NCI-H774 (cell line): ENCODE data around the gene CASP4.
"Not testable (repeated sequence)": the region's sequence is repeated elsewhere in the genome, so short reads cannot be mapped to it uniquely, and the experiment has no call there.

Source experiments
- DNase-seq: peaks from one replicate; lab custom pipeline; 2025; lab: John Stamatoyannopoulos, UW

The CASP4 gene

DNA sequence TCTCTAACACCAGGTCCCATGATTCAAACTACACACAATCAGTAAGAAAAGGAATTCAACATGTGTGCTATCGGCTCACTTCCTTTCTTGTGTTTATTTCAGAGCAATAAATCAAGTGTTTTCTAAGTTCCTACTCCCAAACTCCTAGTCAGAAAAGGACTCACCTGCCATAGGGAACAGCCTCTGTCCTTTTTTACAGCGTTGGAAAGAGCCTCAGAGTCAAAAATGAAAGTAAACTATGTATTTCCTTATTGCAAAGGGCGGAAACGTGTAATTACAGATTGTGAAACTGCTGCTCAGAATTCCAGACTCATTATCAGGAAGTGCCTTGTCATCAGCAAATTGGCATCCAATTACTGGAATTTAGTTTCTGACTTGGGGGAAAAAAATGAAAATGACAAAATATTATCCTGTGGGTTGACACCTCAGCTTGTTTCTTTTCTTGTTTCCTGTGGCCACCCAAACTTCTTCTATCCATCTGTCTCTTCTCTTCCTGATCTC lies at the start of gene CASP4:
Gene CASP4 (minus strand): TSS at position 220 of the 501 bp plus-strand sequence. CDS start 49 bp downstream, at position 171.
- peak; percentile 78 for DNase-seq

DNA sequence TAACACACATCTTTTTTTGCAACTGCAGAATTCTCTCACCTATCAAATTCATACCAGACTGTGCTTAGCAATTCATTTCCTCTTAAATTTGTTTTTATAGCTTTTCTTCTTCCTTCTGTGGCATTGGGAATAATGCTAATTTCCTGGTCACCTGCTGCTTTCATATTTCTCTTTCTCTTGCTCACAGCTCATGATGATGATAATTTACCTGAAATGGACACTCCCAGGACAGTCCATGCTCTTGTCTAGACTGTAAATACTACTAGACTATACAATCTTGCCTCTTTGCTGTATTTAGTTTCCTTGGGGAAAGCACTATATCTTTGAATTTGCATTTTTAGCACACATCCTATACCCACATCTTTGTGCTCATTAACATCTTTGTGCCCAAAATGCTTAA lies 39.1 kb upstream of the CASP4 start:
- DNase-seq = no peak

DNA sequence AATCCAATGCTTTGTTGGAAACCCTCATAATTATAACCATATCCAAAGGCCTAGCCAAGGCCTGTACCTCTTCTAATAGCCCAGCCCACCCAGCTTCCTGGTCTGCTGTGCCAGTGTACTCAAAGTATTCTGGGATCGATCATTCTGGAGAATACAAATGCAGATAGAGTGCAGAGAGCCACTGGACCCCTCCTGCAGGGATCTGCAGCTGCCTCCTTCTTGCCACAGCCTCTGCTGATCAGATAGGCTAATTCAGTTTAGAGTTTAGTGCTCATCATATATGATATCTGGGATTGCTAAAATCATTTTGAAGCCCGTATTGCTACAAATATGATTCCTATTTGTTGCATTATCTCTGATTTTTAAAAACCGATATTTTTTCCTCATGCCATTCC lies 37.1 kb upstream of the CASP4 start:
- no peak for DNase-seq

DNA sequence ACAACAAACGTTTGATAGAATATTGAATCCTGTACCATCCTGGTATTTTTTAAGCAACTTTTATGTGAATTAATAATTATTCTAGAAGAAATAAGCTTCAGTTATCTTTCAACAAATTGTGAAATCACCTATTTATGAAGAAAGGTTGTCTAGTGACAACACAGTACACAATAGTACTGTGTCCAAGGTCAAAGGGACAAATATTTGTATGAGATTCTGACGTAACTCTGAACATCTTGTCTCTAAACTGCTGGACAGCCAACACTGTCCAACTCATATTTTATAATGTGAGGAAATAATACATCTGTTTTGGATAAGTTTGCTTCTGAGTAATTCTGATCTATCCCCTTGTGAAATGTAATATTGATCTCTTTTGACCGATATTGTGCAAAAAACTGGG lies 35.6 kb upstream of the CASP4 start:
- no peak for DNase-seq

DNA sequence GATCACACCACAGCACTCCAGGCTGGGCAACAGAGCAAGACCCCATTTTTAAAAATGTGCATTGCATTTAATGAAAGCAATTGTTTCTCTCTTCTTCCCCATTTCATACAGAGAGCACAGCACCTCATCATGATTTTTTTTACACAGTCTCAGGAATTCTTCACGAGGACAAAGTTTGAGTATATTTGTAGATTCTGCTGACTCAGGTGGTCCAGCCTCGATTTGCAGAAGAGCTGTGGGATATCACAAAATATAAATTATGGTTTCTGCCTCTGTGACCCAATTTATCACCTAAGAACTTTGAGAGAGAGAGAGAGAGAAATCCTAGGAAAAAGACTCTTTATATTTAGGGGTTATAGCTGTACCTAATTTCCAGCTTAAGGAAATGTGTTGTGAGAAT lies 34.8 kb upstream of the CASP4 start:
- DNase-seq = no peak

DNA sequence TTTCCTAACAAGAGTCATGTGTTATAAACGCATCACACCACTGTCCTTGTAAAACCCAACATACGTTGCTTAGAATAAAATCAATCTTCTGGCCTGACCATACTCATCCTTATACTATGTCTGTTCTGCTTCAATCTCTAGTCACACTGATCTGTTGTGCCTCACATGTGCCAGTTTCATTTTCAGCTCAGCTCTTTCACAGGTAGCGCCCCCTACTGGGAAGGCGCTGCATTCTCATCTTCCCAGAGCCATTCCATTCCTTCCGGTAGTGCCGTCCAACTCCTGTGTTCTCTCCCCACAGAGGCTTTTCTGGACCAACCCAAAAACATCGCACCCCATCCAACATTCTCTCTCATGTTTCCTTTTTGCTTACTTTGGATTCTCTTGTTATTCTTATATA lies 32.4 kb upstream of the CASP4 start:
- DNase-seq = no peak

DNA sequence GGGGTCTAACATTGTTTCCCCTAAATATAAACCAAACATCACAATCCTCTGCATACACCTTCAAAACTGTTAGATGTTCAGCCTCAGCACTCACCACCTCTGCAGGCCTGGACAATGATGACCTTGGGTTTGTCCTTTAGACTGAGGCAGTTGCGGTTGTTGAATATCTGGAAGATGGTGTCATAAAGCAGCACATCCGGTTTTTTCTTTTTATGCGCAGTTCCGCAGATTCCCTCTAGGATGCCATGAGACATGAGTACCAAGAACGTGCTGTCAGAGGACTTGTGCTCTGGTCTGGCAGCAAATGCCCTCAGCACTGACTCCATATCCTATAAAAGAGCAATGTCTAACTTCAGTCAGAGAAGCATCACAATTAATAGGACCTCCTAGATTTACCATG lies 31.8 kb upstream of the CASP4 start:
- DNase-seq = no peak

DNA sequence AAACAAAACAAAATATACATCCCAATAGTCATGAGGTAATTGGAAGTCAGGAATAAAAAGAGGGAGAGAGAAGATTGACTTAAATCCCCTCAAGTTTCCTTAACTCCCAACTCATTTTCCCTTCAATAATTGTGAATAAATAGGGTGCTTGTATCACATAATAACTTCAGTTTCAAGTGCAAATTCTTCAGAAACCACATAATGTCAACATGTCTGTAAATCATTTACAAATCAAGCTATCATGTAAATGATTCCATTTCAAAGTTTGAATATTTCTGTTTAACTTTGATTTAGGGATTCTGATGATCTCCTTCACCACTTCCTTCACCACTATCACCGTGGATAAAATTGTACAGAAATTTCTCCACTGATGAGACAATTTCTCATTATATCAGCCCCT lies 31.3 kb upstream of the CASP4 start:
- no peak for DNase-seq

DNA sequence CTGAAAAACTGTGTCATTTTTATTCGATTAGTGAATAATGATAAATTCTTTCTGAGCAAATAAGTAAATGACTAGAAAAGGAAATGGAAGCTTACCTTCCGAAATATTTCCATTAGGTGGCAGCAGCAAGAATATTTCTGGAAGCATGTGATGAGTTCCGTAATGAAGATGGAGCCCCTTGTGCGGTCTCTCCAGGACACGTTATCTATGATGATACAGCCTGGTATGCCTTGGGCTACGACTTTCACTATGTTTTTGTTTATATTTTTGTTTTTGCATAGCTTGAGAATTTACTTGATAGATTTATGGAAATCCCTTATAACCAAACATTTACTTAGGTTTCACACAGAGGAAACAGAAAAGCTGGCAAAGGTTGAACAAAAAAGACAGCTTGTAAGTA lies 28.9 kb upstream of the CASP4 start:
- DNase-seq = no peak

DNA sequence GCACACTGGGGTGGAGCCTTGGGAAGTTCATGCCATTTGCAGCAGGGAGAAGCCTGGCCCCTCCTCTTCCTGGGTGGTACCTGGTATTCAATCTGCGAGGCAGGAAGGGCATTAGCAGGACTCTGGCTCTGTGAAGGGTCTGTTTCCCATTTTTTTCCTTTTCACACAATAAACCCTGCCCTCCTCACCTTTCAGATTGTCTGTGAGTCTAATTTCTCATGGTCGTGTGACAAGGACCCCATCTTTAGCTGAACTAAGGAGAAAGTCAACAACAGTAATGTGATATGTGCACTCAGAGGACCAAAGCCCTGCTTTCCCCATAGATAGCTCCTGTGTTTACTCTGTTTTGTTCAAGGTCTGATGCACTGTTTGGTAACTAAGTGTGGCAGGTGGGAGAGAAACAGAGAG lies 26.6 kb upstream of the CASP4 start:
- DNase-seq = peak; percentile 84

DNA sequence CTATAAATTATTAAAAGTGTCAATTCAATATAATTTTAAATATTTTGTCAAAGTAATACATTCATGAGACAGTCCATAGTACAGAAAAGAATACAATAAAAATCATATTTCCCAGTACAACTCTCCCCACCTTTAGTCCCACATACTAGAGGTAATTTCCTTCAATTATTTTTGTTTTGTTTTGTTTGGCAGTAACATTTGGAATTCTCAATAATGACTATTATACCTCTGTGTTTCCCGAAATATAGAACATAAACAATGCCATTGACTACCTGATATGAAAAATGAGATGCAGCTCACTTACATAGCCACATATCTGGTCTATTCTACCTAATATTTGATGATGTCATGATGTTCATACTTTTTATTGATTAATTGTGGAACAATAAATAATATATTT lies 24.4 kb upstream of the CASP4 start:
- DNase-seq = no peak

DNA sequence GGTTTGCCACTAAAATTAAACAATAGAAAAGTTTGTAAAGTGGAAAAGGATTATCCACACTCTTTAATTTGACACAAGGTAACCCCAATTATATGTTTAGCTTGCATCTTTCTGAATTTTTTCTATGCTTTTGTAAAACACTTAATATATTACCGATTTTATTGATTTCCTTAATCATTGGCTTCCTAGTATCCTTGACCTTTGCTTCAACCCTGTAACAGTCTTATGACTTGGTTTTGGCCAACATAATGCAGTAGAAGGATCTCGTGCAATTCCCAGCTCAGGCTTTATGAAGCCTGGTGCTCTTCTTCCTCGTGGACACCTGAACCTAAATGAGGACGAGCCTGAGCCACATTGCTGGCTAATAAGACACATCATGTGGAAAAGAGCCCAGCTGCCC lies 23.6 kb upstream of the CASP4 start:
- no peak for DNase-seq

DNA sequence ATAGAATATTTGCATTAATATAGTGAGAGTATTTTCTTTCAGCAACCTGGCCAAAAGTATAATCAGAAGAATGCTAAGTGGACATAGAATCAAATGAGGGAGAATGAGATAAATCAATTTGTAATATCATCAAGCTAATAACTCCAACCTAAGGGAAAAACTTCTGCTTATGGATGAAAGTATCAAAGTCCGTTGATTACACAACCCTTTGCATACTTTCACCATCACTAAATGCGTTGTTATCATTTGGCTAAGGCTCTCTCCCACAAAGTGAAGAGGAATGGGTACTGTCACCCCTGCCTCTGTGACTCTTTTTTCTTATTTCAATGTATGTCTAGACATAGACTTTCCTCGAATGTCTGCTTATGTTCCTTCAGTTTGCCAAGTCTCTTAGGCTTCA lies 16.4 kb upstream of the CASP4 start:
- no peak for DNase-seq

DNA sequence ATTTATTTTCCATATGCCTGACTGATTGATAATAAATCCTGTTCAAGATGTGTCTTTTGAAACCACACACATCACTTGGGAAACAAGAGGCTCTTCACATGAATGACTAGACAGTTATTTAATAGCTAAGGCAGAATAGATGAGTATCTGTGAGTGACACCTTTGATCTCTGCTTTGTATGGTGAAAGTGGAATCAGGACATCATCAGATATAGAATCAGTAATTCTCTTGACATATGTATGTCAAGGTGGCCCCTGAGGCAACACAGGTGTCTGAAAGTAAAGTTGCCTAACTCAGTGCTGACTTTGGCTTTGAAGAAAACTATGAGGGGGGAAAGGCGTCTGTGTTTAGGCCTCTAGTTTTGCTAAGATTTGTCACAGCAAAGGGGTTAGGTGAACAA lies 11.5 kb upstream of the CASP4 start:
- DNase-seq = no peak

DNA sequence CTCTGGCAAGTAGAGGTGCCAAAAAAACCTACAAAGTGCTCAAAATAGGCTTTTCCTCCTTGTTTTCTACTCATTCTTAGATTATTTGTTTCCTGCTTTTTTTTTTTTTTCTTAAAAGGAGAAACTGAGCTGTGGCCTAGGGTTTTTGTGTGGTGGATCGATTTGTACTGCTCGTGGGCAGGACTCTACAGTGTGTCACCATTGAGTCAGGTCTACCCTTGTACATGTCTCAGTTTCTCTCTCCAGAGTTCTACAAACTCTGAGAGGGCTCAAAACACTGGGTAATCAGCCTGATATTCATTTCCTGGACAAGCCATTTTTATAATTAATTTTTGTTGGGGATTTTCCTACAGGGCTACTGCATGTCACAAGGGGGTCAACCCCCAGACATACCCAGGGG lies 5.2 kb upstream of the CASP4 start:
- no peak for DNase-seq

DNA sequence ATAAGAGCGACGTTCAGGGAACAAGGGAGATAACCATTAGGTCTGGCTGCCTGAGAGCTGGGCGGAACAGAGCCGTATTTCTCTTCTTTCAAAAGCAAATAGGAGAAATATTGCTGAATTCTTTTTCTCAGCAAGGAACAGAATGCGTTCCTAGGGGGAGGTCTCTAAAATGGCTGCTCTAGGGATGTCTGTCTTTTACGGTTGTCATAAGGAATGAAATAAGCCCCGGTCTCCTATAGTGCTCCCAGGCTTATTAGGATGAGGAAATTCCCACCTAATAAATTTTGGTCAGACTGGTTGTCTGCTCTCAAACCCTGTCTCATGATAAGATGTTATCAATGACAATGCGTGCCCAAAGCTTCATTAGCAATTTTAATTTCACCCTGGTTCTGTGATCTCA lies 4.5 kb upstream of the CASP4 start:
- DNase-seq = not testable (repeated sequence)

DNA sequence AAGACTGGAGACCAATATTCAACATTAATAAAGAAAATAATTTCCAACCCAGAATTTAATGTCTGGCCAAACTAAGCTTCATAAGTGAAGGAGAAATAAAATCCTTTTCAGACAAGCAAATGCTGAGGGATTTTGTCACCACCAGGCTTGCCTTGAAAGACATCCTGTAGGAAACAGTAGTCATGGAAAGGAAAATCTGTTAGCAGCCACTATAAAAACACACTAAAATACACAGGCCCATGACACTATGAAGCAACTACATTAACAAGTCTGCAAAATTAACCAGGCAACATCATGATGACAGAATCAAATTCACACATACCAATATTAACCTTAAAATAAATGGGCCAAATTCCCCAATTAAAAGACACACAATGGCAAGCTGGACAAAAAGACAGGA lies 2.4 kb upstream of the CASP4 start:
- DNase-seq = no peak

DNA sequence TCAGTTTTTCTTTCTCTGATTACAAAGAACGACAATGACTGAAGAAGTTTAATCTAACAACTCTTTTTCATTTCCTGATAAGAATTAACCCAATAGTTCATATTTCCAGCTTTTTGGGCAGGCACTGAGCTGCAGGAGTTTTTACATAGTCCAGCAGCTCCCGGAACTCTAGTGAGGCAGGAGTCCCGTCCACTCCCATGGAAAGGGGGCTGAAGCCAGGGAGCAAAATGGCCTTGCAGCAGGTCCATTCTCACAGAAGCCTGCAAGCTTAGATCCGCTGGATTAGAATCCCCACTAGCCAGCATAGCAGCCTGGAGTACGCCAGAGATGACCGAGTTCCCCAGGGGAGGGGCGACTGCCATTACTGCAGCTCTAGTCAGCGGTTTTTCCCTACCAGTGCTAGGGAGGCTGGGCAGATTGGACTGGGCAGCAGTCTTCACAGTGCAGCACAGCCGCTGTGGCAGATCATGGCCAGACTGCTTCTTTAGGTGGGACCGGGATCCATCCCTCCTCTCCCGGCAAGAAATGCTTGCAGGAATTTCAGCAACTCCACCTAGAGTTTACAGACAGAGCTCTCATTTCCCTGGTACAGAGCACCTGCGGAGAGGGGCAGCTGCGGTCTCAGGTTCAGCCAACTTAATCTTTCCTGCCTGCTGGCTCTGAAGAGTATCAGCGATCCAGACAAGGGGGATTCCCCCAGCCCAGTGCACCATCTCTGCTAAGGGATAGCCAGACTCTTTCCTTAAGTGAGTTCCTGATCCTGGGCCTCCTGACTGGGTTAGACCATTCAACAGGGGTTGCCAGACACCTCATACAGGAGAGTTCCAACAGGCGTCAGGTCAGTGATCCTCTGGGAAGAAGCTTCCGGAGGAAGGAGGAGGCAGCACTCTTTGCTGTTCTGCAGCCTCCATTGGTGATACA lies 742 bp upstream of the CASP4 start:
- peak; percentile 53 for DNase-seq

DNA sequence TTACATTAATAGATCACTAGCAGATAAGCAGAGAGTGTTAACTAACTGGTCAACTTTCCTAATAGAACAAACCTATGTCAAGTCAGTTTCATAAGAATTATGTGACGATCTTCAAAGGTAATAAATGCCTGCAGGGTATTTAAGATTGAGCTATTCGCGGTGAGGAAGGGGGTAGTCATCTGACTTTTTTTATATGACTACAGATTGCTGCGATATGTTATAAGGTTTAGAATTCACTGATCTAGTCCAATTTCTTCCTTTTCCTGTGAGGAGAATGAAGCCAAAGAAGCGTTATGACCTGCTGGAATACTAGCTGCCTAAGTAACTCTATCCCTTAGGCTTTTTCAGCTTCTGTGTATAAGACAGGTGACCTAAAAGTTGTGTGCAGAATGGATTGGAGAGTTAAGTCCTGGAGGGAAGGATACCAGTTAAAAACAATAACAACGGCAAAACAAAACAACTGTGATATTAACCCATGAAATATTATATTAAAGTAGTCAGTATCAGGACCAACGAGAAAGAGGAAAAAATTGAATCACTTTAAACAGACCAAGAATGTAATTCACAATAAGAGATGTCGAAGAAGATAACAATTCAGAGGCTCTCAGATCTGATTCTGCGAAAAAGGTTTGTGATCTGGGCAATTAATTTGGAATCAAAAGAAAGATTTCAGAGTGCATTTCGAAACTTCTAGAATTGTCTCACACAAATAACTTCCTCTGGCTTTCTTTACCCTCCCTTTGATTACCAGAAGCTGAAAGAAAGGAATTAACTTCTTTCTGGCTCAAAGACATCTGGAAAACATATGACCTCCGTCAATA lies 630 bp downstream of the CASP4 start:
- no peak for DNase-seq

DNA sequence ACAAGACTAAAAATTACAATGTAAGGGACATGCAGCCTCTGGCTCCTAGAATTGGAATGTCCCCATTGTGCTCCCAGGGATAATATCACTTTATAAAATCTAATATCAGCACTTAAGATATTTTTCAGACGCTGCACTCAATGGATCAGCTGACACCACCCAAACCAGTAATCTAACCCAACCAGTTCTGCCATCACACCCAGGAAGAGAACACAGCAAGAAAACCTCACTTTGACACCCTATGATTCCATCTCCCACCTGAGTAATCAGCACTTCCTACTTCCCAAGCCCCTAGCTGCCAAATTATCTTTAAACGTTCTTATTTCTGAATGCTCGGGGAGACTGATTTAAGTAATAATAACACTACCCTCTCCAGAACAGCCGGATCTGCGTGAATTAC lies 2.6 kb downstream of the CASP4 start:
- DNase-seq = no peak

DNA sequence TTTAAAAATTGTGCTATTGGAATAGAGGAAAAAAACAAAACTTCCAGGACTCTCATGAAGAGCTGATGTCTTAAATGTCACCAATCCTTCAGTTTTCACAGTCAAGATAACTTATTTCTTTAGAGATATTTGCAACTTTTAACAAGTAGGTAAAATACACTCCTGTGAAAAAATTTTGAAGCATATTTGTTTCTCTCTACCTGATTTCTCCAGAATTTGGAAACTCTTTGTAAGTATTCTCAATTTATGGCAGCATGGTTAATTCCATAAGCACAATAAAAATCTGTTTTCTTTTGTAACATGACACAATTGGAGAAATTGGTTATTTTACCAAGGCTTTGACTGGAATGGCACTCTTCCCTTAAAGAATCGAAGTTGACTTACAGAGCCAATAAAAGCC lies 4.1 kb downstream of the CASP4 start:
- DNase-seq = no peak

DNA sequence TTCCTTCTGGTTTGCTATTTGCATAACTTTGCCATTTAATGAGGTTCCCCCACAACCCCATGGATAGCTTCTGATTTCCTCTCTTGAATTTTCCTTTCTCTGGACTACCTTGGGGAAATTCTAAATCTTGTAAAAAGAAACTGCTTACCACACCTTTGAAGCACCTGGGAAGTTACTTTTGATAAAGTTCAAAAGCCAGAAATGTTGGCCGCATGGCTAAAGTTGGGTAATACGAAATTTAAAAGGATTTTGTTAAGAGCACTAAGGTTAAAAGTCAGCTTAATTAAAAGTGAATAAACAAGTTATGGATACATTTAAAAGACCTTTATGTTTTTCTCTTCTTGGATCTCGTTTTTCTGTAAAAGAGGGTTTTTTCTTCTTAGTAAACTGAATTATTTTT lies 5.5 kb downstream of the CASP4 start:
- no peak for DNase-seq

DNA sequence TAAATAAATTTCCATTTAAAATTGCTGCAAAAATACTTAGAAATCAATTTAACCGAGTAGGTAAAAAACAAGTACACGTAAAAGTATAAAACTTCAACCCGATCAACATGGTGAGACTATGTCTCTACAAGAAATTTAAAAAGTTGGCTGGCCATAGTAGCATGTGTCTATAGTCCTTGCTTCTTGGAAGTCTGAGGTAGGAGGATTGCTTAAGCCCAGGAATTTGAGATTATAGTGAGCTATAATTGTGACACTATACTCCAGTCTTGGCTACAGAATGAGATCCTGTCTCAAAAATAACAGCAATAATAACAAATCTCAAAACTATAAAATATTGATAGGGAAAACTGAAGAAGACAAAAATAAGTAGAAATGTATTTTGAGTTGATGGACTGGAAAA lies 11.1 kb downstream of the CASP4 start:
- DNase-seq = no peak
